HCT116 (cell line): ENCODE data around the gene RBMS1. TPM values are rescaled to one million over a fixed set of nuclear protein-coding genes. Genes with fewer than 3 reads are reported as not detected.

Experiments
- ATAC-seq: fragments of 200-7000 bp; cut with Tn5 transposase; 2 replicates; pipeline ENCODE4 v1.9.1; 2020; ENCODE audit warnings: mild to moderate bottlenecking, moderate library complexity
- BruUV-seq: library from RNA; stranded (reverse); fragments of 400-500 nt; replicated peaks from 2 replicates; lab custom pipeline; 2021; lab: Mats Ljungman, UMichigan
- CTCF ChIA-PET: fragments of 300-600 bp; sonication (Branson Sonifier 250); formaldehyde crosslinking; loops from one replicate; lab custom pipeline; 2021; ENCODE audit warnings: antibody characterized with exemption; lab: Charles Lee
- POLR2A ChIA-PET: fragments of 300-600, 350-600 bp; sonication (Branson Sonifier 250); formaldehyde crosslinking; loops from one replicate; lab custom pipeline; 2021; ENCODE audit warnings: antibody characterized with exemption; lab: Charles Lee
- RAD21 ChIA-PET, 2 experiments: fragments of 300-600 bp; sonication (Branson Sonifier 250); formaldehyde crosslinking; loops; one replicate each; lab custom pipeline; 2023; ENCODE audit warnings: low total read pairs in 2 of 2; ENCODE audit not compliant: uncharacterized antibody in 2 of 2, unreplicated experiment in 2 of 2, low non-redundant PET in 1 of 2; lab: Charles Lee
- DNase-seq: peaks from one replicate; pipeline ENCODE4 v3.0.0-alpha.2; 2010; ENCODE audit warnings: low read depth, low spot score
- H2AFZ ChIP-seq: fragments of 200-600 bp; shearing (Covaris generic), sonication (generic); 2 replicates; pipeline ENCODE4 v1.6.1; 2017; ENCODE audit warnings: low read depth, mixed run types, mixed read lengths, antibody characterized with exemption, low read length; ENCODE audit not compliant: poor library complexity, severe bottlenecking
- H3K27ac ChIP-seq: 2 replicates; pipeline ENCODE4 v1.5.1; 2012; ENCODE audit warnings: low read depth, low read length
- H3K27me3 ChIP-seq: fragments of 200-600 bp; sonication (generic); 2 replicates; pipeline ENCODE4 v1.6.1; 2016; ENCODE audit warnings: mixed run types, low read length, mixed read lengths; ENCODE audit not compliant: insufficient read depth
- H3K36me3 ChIP-seq, 2 experiments: fragments of 200-500 bp in 1 of 2; fragments of 200-600 bp in 1 of 2; sonication (Bioruptor generic) in 1 of 2; sonication (generic) in 1 of 2; 2 replicates each; pipeline versions ENCODE4 v1.5.1 to v1.6.1; 2014 to 2016; ENCODE audit warnings: low read length in 2 of 2, inconsistent platforms in 1 of 2, mixed read lengths in 1 of 2, mixed run types in 1 of 2; ENCODE audit not compliant: insufficient read depth in 2 of 2, control insufficient read depth in 1 of 2
- H3K4me1 ChIP-seq, 2 experiments: fragments of 200-600 bp in 1 of 2; sonication (generic) in 1 of 2; 2 replicates each; pipeline versions ENCODE4 v1.5.1 to v1.6.1; 2012 to 2017; ENCODE audit warnings: low read length in 2 of 2, inconsistent platforms in 1 of 2, mild to moderate bottlenecking in 1 of 2, mixed read lengths in 1 of 2, mixed run types in 1 of 2, moderate library complexity in 1 of 2; ENCODE audit not compliant: insufficient read depth in 2 of 2, control insufficient read depth in 1 of 2
- H3K4me2 ChIP-seq: fragments of 200-600 bp; sonication (generic); 2 replicates; pipeline ENCODE4 v1.6.1; 2017; ENCODE audit warnings: mixed run types, low read length, mixed read lengths
- H3K4me3 ChIP-seq, 2 experiments: fragments of 200-600 bp in 1 of 2; sonication (generic) in 1 of 2; replicated peaks in 1 of 2; 2 replicates each; pipeline ENCODE4 v1.5.1; 2011 to 2016; ENCODE audit warnings: low read length in 2 of 2, control low read depth in 1 of 2, low read depth in 1 of 2, mild to moderate bottlenecking in 1 of 2, mixed read lengths in 1 of 2, mixed run types in 1 of 2
- H3K79me2 ChIP-seq: fragments of 200-600 bp; sonication (generic); 2 replicates; pipeline ENCODE4 v1.6.1; 2017; ENCODE audit warnings: mild to moderate bottlenecking, mixed run types, low read length, moderate library complexity, mixed read lengths; ENCODE audit not compliant: insufficient read depth
- H3K9ac ChIP-seq: fragments of 200-600 bp; sonication (generic); 2 replicates; pipeline ENCODE4 v1.6.1; 2016; ENCODE audit warnings: low read length, mixed read lengths
- H3K9me2 ChIP-seq: fragments of 200-600 bp; sonication (generic), shearing (Covaris generic); 2 replicates; pipeline ENCODE4 v1.6.1; 2017; ENCODE audit warnings: mixed run types, mild to moderate bottlenecking, moderate library complexity; ENCODE audit not compliant: insufficient read depth
- H3K9me3 ChIP-seq, 2 experiments: fragments of 200-500 bp in 1 of 2; fragments of 200-600 bp in 1 of 2; sonication (Bioruptor generic) in 1 of 2; sonication (generic) in 1 of 2; 2 replicates each; pipeline ENCODE4 v1.6.1; 2014 to 2017; ENCODE audit warnings: low read length in 2 of 2, mixed read lengths in 2 of 2, inconsistent platforms in 1 of 2, low read depth in 1 of 2, mild to moderate bottlenecking in 1 of 2, mixed run types in 1 of 2, moderate library complexity in 1 of 2; ENCODE audit not compliant: control insufficient read depth in 1 of 2, insufficient read depth in 1 of 2
- H4K20me1 ChIP-seq: fragments of 200-600 bp; sonication (generic), shearing (Covaris generic); 2 replicates; pipeline ENCODE4 v1.6.1; 2017; ENCODE audit warnings: mixed run types, mild to moderate bottlenecking, moderate library complexity; ENCODE audit not compliant: insufficient read depth
- ATF3 ChIP-seq: IDR thresholded peaks from 2 replicates; pipeline ENCODE4 v1.6.1; 2012
- CBX3 ChIP-seq: IDR thresholded peaks from 2 replicates; pipeline ENCODE4 v1.6.1; 2012; ENCODE audit warnings: low read depth
- CEBPB ChIP-seq: IDR thresholded peaks from 2 replicates; pipeline ENCODE4 v1.6.1; 2012; ENCODE audit warnings: low read depth
- CTCF ChIP-seq, 3 experiments: fragments of 200-600 bp in 1 of 3; sonication (generic) in 1 of 3; IDR thresholded peaks in 2 of 3; conservative IDR thresholded peaks in 1 of 3; 2 replicates each; pipeline ENCODE4 v1.5.1; 2012 to 2017; ENCODE audit warnings: low read depth in 2 of 3, low read length in 2 of 3, antibody characterized with exemption in 1 of 3, borderline replicate concordance in 1 of 3, control low read depth in 1 of 3, mild to moderate bottlenecking in 1 of 3, mixed read lengths in 1 of 3, mixed run types in 1 of 3, moderate library complexity in 1 of 3; ENCODE audit not compliant: insufficient read depth in 1 of 3
- EGR1 ChIP-seq: IDR thresholded peaks from 2 replicates; pipeline ENCODE4 v1.6.1; 2012; ENCODE audit warnings: low read depth
- ELF1 ChIP-seq: IDR thresholded peaks from 2 replicates; pipeline ENCODE4 v1.6.1; 2012; ENCODE audit warnings: low read depth, borderline replicate concordance
- FOSL1 ChIP-seq: IDR thresholded peaks from 2 replicates; pipeline ENCODE4 v1.6.1; 2012; ENCODE audit warnings: low read depth
- MAX ChIP-seq: IDR thresholded peaks from 2 replicates; pipeline ENCODE4 v1.6.1; 2012
- POLR2A ChIP-seq: IDR thresholded peaks from 2 replicates; pipeline ENCODE4 v1.7.0; 2011; ENCODE audit warnings: borderline replicate concordance; ENCODE audit not compliant: insufficient read depth, insufficient read length; ENCODE audit errors: extremely low read depth
- REST ChIP-seq: IDR thresholded peaks from 2 replicates; pipeline ENCODE4 v1.6.1; 2012; ENCODE audit warnings: low read depth
- SIN3A ChIP-seq: IDR thresholded peaks from 2 replicates; pipeline ENCODE4 v1.6.1; 2012; ENCODE audit warnings: low read depth
- SP1 ChIP-seq: IDR thresholded peaks from 2 replicates; pipeline ENCODE4 v1.6.1; 2012; ENCODE audit warnings: low read depth
- SRF ChIP-seq: IDR thresholded peaks from 2 replicates; pipeline ENCODE4 v1.6.1; 2012; ENCODE audit warnings: low read depth
- ZBTB33 ChIP-seq: IDR thresholded peaks from 2 replicates; pipeline ENCODE4 v1.6.1; 2011; ENCODE audit warnings: mild to moderate bottlenecking, low read length, moderate library complexity; ENCODE audit not compliant: insufficient replicate concordance; ENCODE audit errors: extremely low read depth
- ZFX ChIP-seq: fragments of 450-650 bp; IDR thresholded peaks from 2 replicates; pipeline ENCODE4 v1.6.1; 2017
- intact Hi-C: fragments of 100-400 bp; cut with micrococcal nuclease; formaldehyde crosslinking; loops from 2 replicates; pipeline ENCODE4 v1.10.0; 2022
- total RNA-seq: library from RNA; stranded (reverse); gene quantifications from one replicate; pipeline ENCODE4 v1.2.1, GENCODE V29; 2021; ENCODE audit not compliant: unreplicated experiment

The RBMS1 gene
- total RNA-seq, 1 experiment from 2014 or later = 17.6 TPM

- H3K9ac ChIP-seq = no peak overlapping the region
- no peaks in the 10 kb centered on the region for H3K4me1 ChIP-seq
- H3K79me2 ChIP-seq = no peaks in the 10 kb centered on the region
- no peak overlapping the region for H3K4me3 ChIP-seq
- H3K9me2 ChIP-seq = no peaks in the 10 kb centered on the region
- no TSS peak for BruUV-seq
- DNase-seq (no peak), ATAC-seq (no peak)
- ChIA-PET CTCF (no interaction called here), POLR2A (no interaction called here), RAD21 (no interaction called here)
- H3K27me3 ChIP-seq = no peaks in the 10 kb centered on the region
- H3K36me3 ChIP-seq = no peaks in the 10 kb centered on the region
- TF ChIP-seq ATF3 (no peak), REST (no peak), MAX (no peak), EGR1 (no peak), ZFX (no peak), SP1 (no peak), SIN3A (no peak), CEBPB (no peak), CTCF (IDR thresholded peaks at IDR 0.05 in 2 of 3, conservative IDR thresholded peaks at IDR 0.05 in 1 of 3; ENCODE audit: borderline replicate concordance in 1 of 3, insufficient read depth in 1 of 3, low read depth in 2 of 3, low read length in 2 of 3) (no peak), CBX3 (no peak), ZBTB33 (no peak), SRF (no peak), FOSL1 (no peak), POLR2A (no peak), ELF1 (no peak)
- intact Hi-C loops = no loop called here
- no peak overlapping the region for H2AFZ ChIP-seq
- H3K27ac ChIP-seq = no peak overlapping the region
- H3K4me2 ChIP-seq = no peak overlapping the region
- H3K9me3 ChIP-seq = no peaks in the 10 kb centered on the region
- H4K20me1 ChIP-seq = no peaks in the 10 kb centered on the region
Measured at GRCh38 chr2:160326786-160327185, 166.8 kb downstream of the RBMS1 start.
